HG03060 (cell line): Measurements from ENCODE around the gene CADM3.

Source experiments
- ATAC-seq: cut with Tn5 transposase; IDR thresholded peaks from one replicate; pipeline ENCODE4 v1.9.1; 2021; ENCODE audit warnings: low read depth, moderate number of reproducible peaks; ENCODE audit not compliant: unreplicated experiment

Gene CADM3

GRCh38 chr1:159171254-159171687, at the start of gene CADM3:
Gene CADM3, plus strand, starts transcription at chr1:159171615. Its CDS starts 151 bp downstream, at chr1:159171766.
- ATAC-seq, result no peak

DNA sequence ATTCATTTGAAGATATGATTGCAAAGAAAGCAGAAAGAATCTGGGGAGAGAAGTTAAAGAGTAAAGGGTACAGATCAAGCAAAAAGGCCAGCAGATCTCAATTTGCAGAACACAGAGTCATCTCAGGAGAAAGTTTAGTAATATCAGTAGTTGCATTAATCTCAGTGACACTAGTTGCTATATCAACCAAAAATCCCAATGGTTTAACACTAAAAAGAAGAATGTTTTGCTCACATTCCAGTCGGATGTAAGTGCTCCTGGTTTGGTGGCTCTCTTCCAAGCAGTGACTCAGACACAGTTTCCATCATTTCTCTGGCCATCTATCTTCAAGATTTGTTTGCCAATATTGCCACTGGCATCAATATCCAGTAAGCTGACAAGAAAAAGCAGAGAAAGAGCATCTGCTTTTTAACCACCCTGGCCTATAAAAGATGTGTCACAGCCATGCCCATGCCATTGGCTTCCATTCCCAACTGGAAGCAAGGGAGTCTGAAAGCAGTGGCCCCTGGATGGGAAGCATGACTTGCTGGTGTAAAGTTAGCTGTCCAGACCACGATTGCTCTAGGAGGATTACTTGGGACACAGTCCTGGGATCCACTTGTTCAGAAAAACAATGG, 49.3 kb upstream of the CADM3 start:
- ATAC-seq, result peak; percentile 71

- no peak for ATAC-seq
These were observed 47.8 kb upstream of the CADM3 start for GRCh38 chr1:159123587-159123986.

DNA sequence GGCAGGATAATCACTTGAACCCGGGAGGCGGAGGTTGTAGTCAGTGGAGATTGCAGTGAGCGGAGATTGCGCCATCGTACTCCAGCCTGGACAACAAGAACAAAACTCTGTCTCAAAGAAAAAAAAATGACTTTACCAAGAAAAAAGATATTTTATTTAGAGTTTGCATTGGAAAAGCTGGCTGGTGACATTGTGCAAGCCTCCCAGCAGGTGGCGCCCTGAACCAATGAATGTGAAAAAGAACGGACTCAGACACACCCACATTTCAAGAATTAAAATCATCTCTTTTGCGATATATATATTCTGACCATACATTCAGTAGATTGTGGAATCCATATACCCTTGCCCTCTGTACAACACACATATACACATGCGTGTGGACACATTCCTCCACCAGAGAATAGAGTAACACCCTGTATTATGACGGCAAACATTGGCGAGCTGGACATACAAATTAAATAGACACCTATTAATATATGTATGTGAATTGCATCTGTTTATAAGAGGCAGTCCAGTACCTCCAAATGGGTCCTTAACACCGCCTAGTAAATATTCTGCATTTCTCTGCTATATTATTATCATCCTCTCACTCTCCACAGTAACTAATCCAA, 39.0 kb upstream of the CADM3 start:
- ATAC-seq, result no peak

DNA sequence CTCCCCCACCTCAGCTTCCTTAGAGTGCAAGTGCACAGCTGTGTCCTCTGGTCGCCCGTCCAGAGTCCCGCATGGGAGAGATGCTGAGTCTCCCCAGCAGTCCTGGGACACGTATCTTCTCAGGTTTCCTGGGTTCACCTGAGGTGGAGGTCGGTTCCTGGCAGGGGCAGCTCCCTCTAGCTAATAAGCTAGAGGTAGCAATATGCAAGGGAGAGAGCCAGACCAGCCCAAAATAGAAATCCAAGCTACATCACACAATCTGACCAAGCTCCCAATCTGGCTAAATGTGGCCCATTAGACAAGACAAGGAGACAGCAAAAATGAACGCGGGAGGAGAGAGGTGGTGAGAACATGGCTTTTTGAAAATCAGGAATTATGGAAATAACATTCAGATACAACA, 30.9 kb upstream of the CADM3 start:
- ATAC-seq, result no peak

DNA sequence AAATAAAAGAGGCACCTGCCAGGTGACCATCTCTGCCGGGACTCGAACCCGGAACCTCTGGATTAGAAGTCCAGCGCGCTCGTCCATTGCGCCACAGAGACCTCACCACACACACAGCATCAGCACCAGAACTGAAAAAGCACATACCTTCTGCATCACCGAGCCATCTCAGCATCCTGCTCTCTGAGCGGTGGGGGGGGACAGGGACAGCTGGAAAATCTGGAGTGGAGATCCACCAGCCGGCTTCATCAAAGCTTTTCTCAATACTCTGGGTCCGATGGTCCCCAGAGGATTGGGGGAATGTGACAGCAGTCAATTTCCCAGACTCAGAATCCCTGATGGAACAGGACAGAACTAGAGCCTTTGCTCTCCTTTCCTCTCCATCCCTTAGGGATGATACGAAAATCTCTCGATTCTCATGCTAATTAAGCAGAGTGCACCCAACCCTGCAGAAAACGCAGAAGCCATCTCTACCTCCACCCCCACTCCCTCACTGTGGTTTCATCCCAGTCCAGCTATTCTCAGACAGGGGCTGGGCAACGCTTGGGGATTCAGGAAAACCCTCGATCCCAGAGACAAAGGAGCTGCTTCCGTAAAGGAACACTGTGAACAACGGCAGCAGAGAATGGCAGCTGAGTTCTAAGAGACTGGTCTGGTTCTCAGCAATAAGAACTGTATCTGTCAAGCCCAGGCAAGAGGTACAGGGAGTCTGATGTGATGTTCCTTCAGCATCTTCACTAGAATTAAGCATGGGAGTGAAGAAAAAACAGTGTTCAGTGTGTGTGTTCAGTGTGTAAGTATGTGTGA, 29.6 kb upstream of the CADM3 start:
- no peak for ATAC-seq

DNA sequence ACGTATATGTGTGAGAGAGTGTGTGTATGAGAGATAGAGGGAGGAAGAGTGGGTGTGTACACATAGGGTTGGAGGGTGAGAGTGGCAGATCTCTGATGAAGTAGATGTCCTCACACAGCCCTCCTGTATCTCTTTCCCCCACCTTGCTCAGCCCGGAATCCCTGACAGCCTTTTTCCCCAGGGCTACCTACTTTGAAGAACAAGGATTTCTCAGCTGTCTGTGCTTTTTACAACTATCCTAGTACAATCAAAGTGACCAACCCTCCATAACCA, 29.1 kb upstream of the CADM3 start:
- no peak for ATAC-seq

DNA sequence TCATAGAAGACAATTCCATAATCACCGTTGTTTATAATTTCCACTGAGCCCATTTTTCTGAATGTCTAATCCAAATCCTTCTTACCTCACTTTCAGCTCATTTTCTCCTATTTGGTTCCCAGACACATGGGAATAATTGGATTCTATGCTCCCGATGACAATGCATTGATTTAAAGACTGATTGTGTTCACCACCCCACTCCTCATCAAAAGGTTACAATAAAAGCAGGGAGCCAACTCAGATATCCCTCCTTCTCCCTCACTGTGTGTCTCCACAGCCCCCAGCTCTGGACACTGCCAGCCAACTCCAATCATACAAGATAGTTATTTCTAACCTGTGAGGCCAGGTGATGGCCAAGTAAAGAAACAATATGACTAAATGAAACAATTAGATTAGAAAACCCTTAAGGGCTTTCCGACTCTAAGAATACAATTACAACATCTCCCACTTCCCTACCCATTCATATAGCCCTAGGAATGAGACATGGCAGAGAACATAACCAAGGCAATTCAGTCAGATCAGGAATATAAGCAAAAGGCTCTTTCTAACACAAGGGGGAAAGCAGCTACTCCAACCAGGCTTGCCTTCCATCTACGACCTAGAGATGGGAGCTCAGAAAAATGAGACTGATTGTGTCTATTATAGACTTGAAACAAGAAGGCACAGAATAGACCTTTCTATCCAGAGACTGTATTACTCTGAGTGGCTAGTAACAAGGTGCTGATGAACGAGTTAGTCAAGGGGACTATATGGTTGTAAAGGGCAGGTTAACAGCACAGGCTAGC, 28.5 kb upstream of the CADM3 start:
- ATAC-seq, result no peak

- no peak for ATAC-seq
These were observed 26.8 kb upstream of the CADM3 start for GRCh38 chr1:159144571-159144970.

- no peak for ATAC-seq
These were observed 24.4 kb upstream of the CADM3 start for GRCh38 chr1:159146980-159147379.

DNA sequence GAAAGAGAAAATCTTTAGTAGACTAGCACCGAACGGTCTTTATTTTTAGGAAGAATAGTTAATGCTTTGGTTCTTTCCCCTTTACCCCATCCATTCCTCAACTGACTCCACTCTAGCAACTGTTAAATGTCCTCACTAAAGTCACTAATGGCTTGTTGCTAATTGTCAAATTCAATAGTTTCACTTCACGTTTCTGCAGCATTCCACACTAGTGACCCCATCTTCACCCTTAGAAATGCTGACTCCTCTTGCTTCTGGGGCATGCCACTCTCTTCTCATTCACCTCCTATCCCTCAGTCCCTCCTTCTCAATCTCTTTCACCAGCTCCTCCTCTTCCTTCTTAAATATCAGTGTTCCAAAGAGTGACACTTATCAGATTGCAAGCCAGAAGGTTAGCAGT, 19.4 kb upstream of the CADM3 start:
- no peak for ATAC-seq

- ATAC-seq, result peak; percentile 84
These were observed 10.3 kb upstream of the CADM3 start for GRCh38 chr1:159161001-159161718.

DNA sequence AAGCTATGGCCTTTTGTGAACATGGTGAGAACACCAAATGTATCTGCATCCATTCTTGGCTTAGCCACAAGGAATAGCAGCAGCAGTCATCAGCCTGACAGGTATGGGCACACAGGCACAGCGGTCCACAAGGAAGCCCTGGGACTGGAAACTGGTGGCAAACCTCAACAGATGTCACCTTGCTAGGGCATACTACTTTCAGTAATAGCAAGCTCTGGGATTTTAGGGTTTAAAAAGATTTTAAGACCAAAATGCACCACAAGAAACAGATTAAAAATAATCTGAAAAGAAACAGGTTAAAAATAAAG, 9.7 kb upstream of the CADM3 start:
- ATAC-seq, result no peak

DNA sequence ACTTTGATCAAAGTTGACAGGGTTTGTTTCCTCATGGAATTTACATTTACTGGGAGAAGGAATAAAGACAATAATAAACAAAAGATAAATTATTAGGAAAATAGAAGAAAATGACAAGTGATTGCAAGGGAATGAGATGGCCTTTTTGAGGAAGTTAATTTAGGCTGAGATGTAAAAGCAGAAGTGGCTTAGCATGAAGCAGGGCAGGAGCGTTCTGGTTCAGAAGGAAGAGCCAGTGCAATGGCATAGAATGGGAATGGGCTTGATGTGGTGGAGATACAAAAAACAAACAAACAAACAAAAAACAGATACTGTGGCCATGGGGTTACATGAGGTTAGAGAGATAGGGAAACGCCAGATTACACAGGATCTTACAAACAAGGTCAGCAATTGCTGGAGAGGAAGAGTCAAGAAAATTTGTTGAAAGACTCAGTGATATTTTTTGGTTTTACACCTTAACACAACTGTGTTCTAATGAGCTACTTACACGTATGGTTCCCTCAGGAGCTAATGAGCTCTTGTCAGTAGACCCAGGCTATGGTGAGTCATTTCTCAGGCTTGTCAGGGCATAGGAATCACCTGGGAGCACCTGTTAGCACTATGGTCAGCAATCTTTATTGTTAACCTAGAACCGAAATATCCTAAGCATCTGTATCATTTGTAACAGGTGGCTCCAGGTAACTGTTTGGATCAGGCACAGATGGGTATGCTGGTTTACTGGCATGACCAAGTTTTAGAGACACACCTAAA, 8.7 kb upstream of the CADM3 start:
- ATAC-seq, result no peak

DNA sequence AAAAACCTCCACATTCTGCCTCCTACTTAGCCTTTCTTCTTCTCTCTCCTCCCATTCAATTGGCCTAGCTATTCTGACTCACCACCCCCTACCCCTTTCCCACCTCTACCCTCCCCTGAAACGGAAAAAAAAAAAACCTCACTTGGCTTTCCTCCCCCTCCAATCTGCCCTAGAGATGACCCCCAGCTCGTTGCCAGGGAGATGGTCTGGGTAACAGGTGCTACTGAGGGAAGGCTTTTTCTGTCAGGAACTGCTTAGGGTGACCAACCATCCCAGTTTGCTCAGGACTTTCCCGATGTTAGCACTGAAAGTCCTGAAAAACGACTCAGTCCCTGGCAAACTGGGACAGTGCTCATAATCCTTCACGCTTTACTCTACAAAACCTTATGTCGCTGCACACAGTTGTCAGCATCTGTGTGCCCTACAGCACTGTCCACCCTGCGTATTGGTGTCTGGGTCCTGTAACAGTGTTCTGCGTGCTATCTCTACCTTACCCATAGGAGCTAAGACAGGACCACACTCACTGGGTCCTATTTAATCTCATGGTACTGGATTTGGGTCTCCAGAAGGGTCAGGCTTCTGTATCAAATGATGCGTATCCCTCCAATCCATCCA, 7.7 kb upstream of the CADM3 start:
- no peak for ATAC-seq

- ATAC-seq, result no peak
These were observed 3.4 kb upstream of the CADM3 start for GRCh38 chr1:159168043-159168442.

DNA sequence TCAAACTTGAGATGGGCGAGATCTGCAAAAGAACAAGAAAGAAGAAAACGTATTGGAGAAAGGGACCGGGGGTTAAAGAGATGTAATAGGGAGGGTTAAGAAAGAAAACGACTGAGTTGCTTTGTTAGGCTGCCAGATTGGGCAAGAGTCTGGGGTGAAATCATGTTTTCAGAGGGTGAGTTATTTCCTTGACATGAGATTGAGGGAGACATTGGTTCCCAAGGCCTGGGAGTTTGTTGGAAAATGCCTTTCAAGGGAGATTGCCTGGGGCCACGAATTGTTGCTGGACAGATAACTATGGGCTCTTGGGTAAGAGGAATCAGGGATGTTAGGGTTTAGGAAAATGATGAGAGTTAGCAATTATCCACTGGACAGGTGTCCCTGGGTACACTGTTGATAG, 776 bp upstream of the CADM3 start:
- no peak for ATAC-seq

DNA sequence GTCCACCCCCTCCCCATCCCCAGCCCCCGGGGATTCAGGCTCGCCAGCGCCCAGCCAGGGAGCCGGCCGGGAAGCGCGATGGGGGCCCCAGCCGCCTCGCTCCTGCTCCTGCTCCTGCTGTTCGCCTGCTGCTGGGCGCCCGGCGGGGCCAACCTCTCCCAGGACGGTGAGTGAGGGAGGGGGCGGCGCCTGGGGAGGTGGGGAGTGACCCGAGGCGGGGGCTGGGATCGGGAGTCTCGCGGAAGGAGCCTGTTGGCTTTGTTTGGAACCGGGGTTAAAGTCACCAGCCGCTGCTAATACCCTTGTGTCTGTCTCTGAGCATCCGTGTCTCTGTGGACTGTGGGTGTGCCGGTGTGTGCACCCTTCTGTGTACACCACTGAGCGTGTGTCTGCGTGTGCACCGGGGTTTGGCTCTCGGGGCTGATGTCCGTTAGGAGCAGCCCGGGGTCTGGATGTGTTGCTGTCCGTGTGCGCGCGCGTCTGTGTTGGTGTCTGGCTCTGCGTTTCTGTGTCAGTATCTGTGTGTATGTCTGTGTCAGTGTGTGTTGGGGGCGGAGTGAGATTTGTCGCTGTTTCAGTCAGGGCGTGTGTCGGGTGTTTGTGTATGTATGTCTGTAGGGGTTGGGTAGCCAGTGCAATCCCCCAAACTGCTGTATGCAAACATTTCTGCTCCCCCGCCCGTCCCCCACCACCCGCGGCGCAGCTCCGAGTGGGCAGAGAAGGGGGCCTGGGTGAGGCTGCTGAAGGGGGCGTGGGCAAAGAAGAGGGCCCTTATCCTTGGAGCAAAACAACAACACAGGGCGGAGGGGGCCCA, 480 bp downstream of the CADM3 start:
- ATAC-seq, result no peak
